Measurements from ENCODE around the gene CLIC3. TPM values are rescaled to one million over a fixed set of nuclear protein-coding genes. Genes with fewer than 3 reads are reported as not detected.

The CLIC3 gene
- total RNA-seq, 1 donor from 2014 or later = not detected

- TF ChIP-seq EZH2phosphoT487 (IDR thresholded peaks at IDR 0.05) (no peak), EZH2 (IDR thresholded peaks at IDR 0.05) (no peak), CTCF (IDR thresholded peaks at IDR 0.05) (no peak)
- H3K27ac ChIP-seq = no peak overlapping the region
- H3K36me3 ChIP-seq = no peaks in the 10 kb centered on the region
- Mint-ChIP-seq H3K27me3 (ENCODE audit: insufficient read depth, low read depth) (peaks cover 5% of the 10 kb centered on the region), H3K4me1 (peaks cover 6% of the 10 kb centered on the region), H3K36me3 (no peaks in the 10 kb centered on the region), H3K9me3 (no peaks in the 10 kb centered on the region), H3K4me3 (no peak overlapping the region), H3K27ac (no peak overlapping the region)
- no peaks in the 10 kb centered on the region for H3K27me3 ChIP-seq
- peaks cover 18% of the 10 kb centered on the region for H4K20me1 ChIP-seq (ENCODE audit: low read depth)
- no peak for DNase-seq (ENCODE audit: low spot score)
- H3K79me2 ChIP-seq (ENCODE audit: low read depth) = peaks cover 10% of the 10 kb centered on the region
- no peak overlapping the region for H3K4me3 ChIP-seq
- H2AFZ ChIP-seq (replicated peaks) = no peak overlapping the region
- H3F3A ChIP-seq (ENCODE audit: low read depth) = peaks cover 18% of the 10 kb centered on the region
- no peak overlapping the region for H3K4me2 ChIP-seq
- no peak overlapping the region for H3K9ac ChIP-seq
- H3K9me3 ChIP-seq (ENCODE audit: low read depth) = no peaks in the 10 kb centered on the region
- H3K4me1 ChIP-seq = peaks cover 21% of the 10 kb centered on the region
These were observed 49.1 kb downstream of the CLIC3 start for GRCh38 chr9:136947028-136947891.

GRCh38 chr9:136946228-136947027, 49.9 kb downstream of the CLIC3 start:
- Histone ChIP-seq H3K4me1 (peaks cover 17% of the 10 kb centered on the region), H3K9ac (no peak overlapping the region), H3F3A (ENCODE audit: low read depth) (peaks cover 18% of the 10 kb centered on the region), H3K9me3 (ENCODE audit: low read depth) (no peaks in the 10 kb centered on the region), H2AFZ (replicated peaks) (no peak overlapping the region), H3K4me2 (no peak overlapping the region), H3K4me3 (no peak overlapping the region), H3K27me3 (no peaks in the 10 kb centered on the region), H4K20me1 (ENCODE audit: low read depth) (peaks cover 18% of the 10 kb centered on the region), H3K36me3 (no peaks in the 10 kb centered on the region), H3K27ac (no peak overlapping the region), H3K79me2 (ENCODE audit: low read depth) (peaks cover 10% of the 10 kb centered on the region)
- H3K27me3 Mint-ChIP-seq (ENCODE audit: insufficient read depth, low read depth) = peaks cover 5% of the 10 kb centered on the region
- H3K36me3 Mint-ChIP-seq = no peaks in the 10 kb centered on the region
- no peak for TF ChIP-seq EZH2phosphoT487 (IDR thresholded peaks at IDR 0.05)
- TF ChIP-seq EZH2 (IDR thresholded peaks at IDR 0.05) = no peak
- no peak for TF ChIP-seq CTCF (IDR thresholded peaks at IDR 0.05)
- H3K9me3 Mint-ChIP-seq = no peaks in the 10 kb centered on the region
- no peak overlapping the region for H3K4me3 Mint-ChIP-seq
- no peak overlapping the region for H3K27ac Mint-ChIP-seq
- peaks cover 6% of the 10 kb centered on the region for H3K4me1 Mint-ChIP-seq
- DNase-seq (ENCODE audit: low spot score) = no peak

GRCh38 chr9:136945333-136946227, 50.8 kb downstream of the CLIC3 start:
- Histone ChIP-seq H2AFZ (replicated peaks) (no peak overlapping the region), H3K27me3 (no peaks in the 10 kb centered on the region), H4K20me1 (ENCODE audit: low read depth) (peaks cover 21% of the 10 kb centered on the region), H3K79me2 (ENCODE audit: low read depth) (peaks cover 10% of the 10 kb centered on the region), H3K4me1 (peaks cover 9% of the 10 kb centered on the region), H3K36me3 (no peaks in the 10 kb centered on the region), H3K4me2 (no peak overlapping the region), H3K9me3 (ENCODE audit: low read depth) (no peaks in the 10 kb centered on the region), H3K4me3 (no peak overlapping the region), H3K9ac (no peak overlapping the region), H3F3A (ENCODE audit: low read depth) (peaks cover 16% of the 10 kb centered on the region), H3K27ac (no peak overlapping the region)
- H3K36me3 Mint-ChIP-seq = no peaks in the 10 kb centered on the region
- H3K27ac Mint-ChIP-seq = no peak overlapping the region
- H3K4me1 Mint-ChIP-seq = peaks cover 6% of the 10 kb centered on the region
- no peak overlapping the region for H3K4me3 Mint-ChIP-seq
- H3K27me3 Mint-ChIP-seq (ENCODE audit: insufficient read depth, low read depth) = peaks cover 6% of the 10 kb centered on the region
- no peak for TF ChIP-seq CTCF (IDR thresholded peaks at IDR 0.05)
- no peak for TF ChIP-seq EZH2 (IDR thresholded peaks at IDR 0.05)
- no peak for TF ChIP-seq EZH2phosphoT487 (IDR thresholded peaks at IDR 0.05)
- H3K9me3 Mint-ChIP-seq = no peaks in the 10 kb centered on the region
- DNase-seq (ENCODE audit: low spot score) = no peak
